ENCODE results near the gene TMEM235. TPM values are rescaled to one million over a fixed set of nuclear protein-coding genes. Genes with fewer than 3 reads are reported as not detected.
A peak's percentile ranks its signal among the peaks of the same experiment; 100 is the strongest.

The TMEM235 gene
- total and polyA plus RNA-seq, 9 of the 15 experiments (the other 6 are each of a cell fraction or from before 2014, with no cell fraction given): not detected

- TF ChIP-seq BCLAF1 (IDR thresholded peaks at IDR 0.05; ENCODE audit: borderline replicate concordance in 1 of 2, control insufficient read depth in 1 of 2, low read depth in 2 of 2, low read length in 1 of 2): no peak
- TF ChIP-seq ZKSCAN1 (IDR thresholded peaks at IDR 0.05; ENCODE audit: low read depth, low read length): no peak
- no peak; the same call in 1 of the 2 replicates for TF ChIP-seq MYNN (IDR thresholded peaks at IDR 0.05)
- no peak for TF ChIP-seq MYNN (CRISPR knock-in tag; IDR thresholded peaks at IDR 0.05)
- TF ChIP-seq MLX (CRISPR knock-in tag; conservative IDR thresholded peaks at IDR 0.05): peak in 1 of 2 experiments; percentile 88; a peak in 1 of 4 replicates
- TF ChIP-seq GATA2 (CRISPR knock-in tag; IDR thresholded peaks at IDR 0.05): peak; percentile 58; the same call in 1 of the 2 replicates
- TF ChIP-seq CEBPB (tag; IDR thresholded peaks at IDR 0.05): peak; percentile 86
- TF ChIP-seq KAT8 (IDR thresholded peaks at IDR 0.05; ENCODE audit: low read depth): no peak
- TF ChIP-seq CUX1 (CRISPR knock-in tag; IDR thresholded peaks at IDR 0.05): peak; percentile 78; the same call in 1 of the 2 replicates
- no peak for TF ChIP-seq RERE (CRISPR knock-in tag; IDR thresholded peaks at IDR 0.05; ENCODE audit: borderline replicate concordance)
- TF ChIP-seq HCFC1 (IDR thresholded peaks at IDR 0.05; ENCODE audit: low read depth, low read length): no peak
- TF ChIP-seq RFX5 (IDR thresholded peaks at IDR 0.05; ENCODE audit: low read depth, low read length): no peak
These were observed 40.9 kb downstream of the TMEM235 start (continued) for GRCh38 chr17:78272181-78272913.
